HL-60 (cell line): ENCODE data around the gene EYA4.

Source experiments
- DNase-seq, 2 experiments: peaks; one replicate each; pipeline ENCODE4 v3.0.0-alpha.2; 2010 to 2020; ENCODE audit warnings: low read depth in 1 of 2, low spot score in 1 of 2
- H3K27ac ChIP-seq: fragments of 250-450 bp; sonication (Bioruptor Pico); replicated peaks from 2 replicates; pipeline ENCODE4 v1.5.1; 2020; ENCODE audit warnings: mild to moderate bottlenecking, moderate library complexity
- H3K27me3 ChIP-seq: fragments of 250-450 bp; sonication (Bioruptor Pico); 2 replicates; pipeline ENCODE4 v1.5.1; 2021; ENCODE audit warnings: mild to moderate bottlenecking, moderate library complexity; ENCODE audit not compliant: insufficient read depth, poor library complexity, severe bottlenecking
- H3K4me3 ChIP-seq: replicated peaks from 2 replicates; pipeline ENCODE4 v1.5.1; 2011; ENCODE audit warnings: mild to moderate bottlenecking, control low read depth, low read length; ENCODE audit not compliant: insufficient read depth
- GABPA ChIP-seq: IDR thresholded peaks from 2 replicates; pipeline ENCODE4 v1.6.1; 2012; ENCODE audit warnings: low read depth
- POLR2AphosphoS5 ChIP-seq: IDR thresholded peaks from 2 replicates; pipeline ENCODE4 v1.6.1; 2012; ENCODE audit warnings: low read depth
- SPI1 ChIP-seq: IDR thresholded peaks from 2 replicates; pipeline ENCODE4 v1.6.1; 2012; ENCODE audit warnings: low read depth, mild to moderate bottlenecking, borderline replicate concordance
- TF ChIP-seq, protein P1 (sequence below): IDR thresholded peaks from one replicate; pipeline ENCODE4 v1.5.1; 2011; ENCODE audit warnings: low read length, control low read depth, inconsistent platforms; ENCODE audit not compliant: insufficient read depth
- TF ChIP-seq, protein P2 (sequence below): IDR thresholded peaks from 2 replicates; pipeline ENCODE4 v1.6.1; 2012; ENCODE audit warnings: low read depth; ENCODE audit not compliant: insufficient replicate concordance

EYA4 gene

DNA sequence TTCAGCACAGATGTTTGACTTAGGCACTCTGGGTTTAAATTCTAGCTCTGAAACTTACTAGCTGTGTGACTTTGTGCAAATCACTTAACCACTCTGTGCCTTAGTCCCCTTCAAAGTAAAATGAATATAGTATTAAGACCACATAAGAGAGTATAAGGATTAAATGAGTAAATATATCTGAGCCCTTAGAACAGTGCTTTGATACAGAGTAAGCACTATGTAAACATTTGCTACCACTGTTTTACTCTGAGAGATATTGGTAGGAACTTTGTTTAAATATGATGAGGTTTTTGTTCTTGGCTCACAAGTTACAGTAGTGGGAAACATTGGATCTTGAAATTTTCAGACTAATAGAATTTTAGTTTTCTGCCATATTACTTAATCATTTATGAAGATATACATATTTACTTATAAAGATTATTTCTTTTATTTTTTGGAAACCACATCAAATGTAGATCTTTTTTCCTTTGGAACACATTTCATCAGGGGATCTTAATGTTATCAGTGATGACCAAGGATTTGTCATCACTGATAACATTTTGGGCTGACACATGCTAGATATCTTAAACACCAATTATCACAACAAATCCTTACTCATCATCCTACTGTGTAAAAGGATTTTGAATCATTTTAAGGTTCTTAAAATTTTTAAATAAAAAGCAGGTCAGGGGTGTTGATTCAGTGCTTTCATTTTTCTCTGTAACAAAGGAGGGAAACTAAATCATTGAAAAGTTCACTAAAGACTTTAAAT is 226.2 kb downstream of the EYA4 start:
- TF ChIP-seq, protein P1, sequence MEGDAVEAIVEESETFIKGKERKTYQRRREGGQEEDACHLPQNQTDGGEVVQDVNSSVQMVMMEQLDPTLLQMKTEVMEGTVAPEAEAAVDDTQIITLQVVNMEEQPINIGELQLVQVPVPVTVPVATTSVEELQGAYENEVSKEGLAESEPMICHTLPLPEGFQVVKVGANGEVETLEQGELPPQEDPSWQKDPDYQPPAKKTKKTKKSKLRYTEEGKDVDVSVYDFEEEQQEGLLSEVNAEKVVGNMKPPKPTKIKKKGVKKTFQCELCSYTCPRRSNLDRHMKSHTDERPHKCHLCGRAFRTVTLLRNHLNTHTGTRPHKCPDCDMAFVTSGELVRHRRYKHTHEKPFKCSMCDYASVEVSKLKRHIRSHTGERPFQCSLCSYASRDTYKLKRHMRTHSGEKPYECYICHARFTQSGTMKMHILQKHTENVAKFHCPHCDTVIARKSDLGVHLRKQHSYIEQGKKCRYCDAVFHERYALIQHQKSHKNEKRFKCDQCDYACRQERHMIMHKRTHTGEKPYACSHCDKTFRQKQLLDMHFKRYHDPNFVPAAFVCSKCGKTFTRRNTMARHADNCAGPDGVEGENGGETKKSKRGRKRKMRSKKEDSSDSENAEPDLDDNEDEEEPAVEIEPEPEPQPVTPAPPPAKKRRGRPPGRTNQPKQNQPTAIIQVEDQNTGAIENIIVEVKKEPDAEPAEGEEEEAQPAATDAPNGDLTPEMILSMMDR = no peak
- TF ChIP-seq POLR2AphosphoS5 (no peak), SPI1 (no peak), GABPA (no peak)
- TF ChIP-seq, protein P2, sequence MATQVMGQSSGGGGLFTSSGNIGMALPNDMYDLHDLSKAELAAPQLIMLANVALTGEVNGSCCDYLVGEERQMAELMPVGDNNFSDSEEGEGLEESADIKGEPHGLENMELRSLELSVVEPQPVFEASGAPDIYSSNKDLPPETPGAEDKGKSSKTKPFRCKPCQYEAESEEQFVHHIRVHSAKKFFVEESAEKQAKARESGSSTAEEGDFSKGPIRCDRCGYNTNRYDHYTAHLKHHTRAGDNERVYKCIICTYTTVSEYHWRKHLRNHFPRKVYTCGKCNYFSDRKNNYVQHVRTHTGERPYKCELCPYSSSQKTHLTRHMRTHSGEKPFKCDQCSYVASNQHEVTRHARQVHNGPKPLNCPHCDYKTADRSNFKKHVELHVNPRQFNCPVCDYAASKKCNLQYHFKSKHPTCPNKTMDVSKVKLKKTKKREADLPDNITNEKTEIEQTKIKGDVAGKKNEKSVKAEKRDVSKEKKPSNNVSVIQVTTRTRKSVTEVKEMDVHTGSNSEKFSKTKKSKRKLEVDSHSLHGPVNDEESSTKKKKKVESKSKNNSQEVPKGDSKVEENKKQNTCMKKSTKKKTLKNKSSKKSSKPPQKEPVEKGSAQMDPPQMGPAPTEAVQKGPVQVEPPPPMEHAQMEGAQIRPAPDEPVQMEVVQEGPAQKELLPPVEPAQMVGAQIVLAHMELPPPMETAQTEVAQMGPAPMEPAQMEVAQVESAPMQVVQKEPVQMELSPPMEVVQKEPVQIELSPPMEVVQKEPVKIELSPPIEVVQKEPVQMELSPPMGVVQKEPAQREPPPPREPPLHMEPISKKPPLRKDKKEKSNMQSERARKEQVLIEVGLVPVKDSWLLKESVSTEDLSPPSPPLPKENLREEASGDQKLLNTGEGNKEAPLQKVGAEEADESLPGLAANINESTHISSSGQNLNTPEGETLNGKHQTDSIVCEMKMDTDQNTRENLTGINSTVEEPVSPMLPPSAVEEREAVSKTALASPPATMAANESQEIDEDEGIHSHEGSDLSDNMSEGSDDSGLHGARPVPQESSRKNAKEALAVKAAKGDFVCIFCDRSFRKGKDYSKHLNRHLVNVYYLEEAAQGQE = no peak
- no peak overlapping the region for H3K27ac ChIP-seq
- no peak for DNase-seq

DNA sequence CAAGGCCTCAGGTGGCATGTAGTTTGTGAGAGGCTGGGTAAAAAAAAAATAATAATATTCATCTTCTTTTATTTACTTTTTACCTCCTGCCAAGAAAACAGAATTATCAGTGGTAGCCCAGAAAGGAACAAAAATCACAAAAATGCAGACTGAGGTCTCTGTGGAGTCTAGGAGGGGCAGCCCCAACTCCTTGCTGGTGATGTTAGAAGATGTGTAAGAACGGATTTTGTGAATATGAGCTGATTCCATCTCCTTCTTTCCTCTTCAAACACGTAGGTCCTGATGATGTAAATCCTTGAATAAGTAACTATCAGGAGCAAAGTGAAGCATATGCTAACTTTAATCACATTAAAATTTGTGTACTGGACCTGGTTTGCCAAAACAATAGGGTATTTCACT is 226.8 kb downstream of the EYA4 start:
- DNase-seq = no peak
- TF ChIP-seq GABPA (no peak), POLR2AphosphoS5 (no peak), SPI1 (no peak)
- TF ChIP-seq, protein P2 = no peak
- TF ChIP-seq, protein P1 = no peak
- Histone ChIP-seq H3K4me3 (no peak overlapping the region), H3K27me3 (no peaks in the 10 kb centered on the region), H3K27ac (no peak overlapping the region)

More for the DNA sequence above, 226.2 kb downstream of the EYA4 start:
- no peaks in the 10 kb centered on the region for H3K27me3 ChIP-seq
- no peak overlapping the region for H3K4me3 ChIP-seq

DNA sequence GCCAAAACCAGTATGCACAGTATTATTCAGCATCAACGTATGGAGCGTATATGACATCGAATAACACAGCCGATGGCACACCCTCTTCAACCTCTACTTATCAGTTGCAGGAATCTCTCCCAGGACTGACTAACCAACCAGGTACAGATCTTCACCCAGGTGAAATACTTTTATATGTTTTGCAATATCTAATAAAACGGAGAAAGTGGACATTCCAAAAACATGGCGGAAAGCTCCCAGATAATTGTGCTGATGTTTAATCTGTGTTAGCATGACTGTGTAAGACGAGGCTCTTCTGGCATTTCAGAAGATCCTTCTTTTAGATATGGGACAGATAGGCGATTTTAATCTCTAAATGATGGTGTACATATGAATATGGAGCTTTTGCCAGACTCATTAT is 227.4 kb downstream of the EYA4 start:
- TF ChIP-seq, protein P1 = no peak
- TF ChIP-seq, protein P2 = no peak
- TF ChIP-seq POLR2AphosphoS5 (no peak), SPI1 (no peak), GABPA (no peak)
- Histone ChIP-seq H3K27ac (no peak overlapping the region), H3K27me3 (no peaks in the 10 kb centered on the region), H3K4me3 (no peak overlapping the region)
- DNase-seq = no peak
